GM12878 (cell line): ENCODE results near the gene FRAS1. TPM values are rescaled to one million over a fixed set of nuclear protein-coding genes. Genes with fewer than 3 reads are reported as not detected.

ENCODE experiments used
- ATAC-seq: fragments of 200-7000 bp; cut with Tn5 transposase; 3 replicates; pipeline ENCODE4 v1.9.1; 2020; ENCODE audit warnings: mild to moderate bottlenecking, moderate library complexity
- BruUV-seq: library from RNA; stranded (reverse); fragments of 400-500 nt; replicated peaks from 2 replicates; lab custom pipeline; 2021; lab: Mats Ljungman, UMichigan
- CTCF ChIA-PET: fragments of 300-600 bp; sonication (Branson Sonifier 250); formaldehyde crosslinking; extraction: SDS; loops from one replicate; lab custom pipeline; 2021; ENCODE audit warnings: inconsistent platforms; lab: Yijun Ruan, JAX
- POLR2A ChIA-PET: fragments of 350-600 bp; formaldehyde crosslinking; extraction: SDS; loops from one replicate; lab custom pipeline; 2021; ENCODE audit warnings: inconsistent platforms; lab: Charles Lee
- RAD21 ChIA-PET: fragments of 300-600 bp; sonication (Branson Sonifier 250); formaldehyde crosslinking; loops from one replicate; lab custom pipeline; 2023; ENCODE audit warnings: antibody characterized with exemption; ENCODE audit not compliant: unreplicated experiment; lab: Charles Lee
- SMC1A ChIA-PET: fragments of 300-600 bp; sonication (Branson Sonifier 250); formaldehyde crosslinking; loops from one replicate; lab custom pipeline; 2023; ENCODE audit not compliant: unreplicated experiment, uncharacterized antibody; lab: Charles Lee
- DNase-seq: peaks from one replicate; pipeline ENCODE4 v3.0.0-alpha.2; 2011; ENCODE audit warnings: low read depth, low spot score
- FAIRE-seq: peaks from 3 replicates; lab custom pipeline; 2011; peaks lifted over from hg19 to GRCh38; lab: Jason Lieb, UNC
- H2AFZ ChIP-seq: 2 replicates; pipeline ENCODE4 v1.6.0; 2011; ENCODE audit warnings: low read depth, low read length, control low read depth; ENCODE audit not compliant: control insufficient read depth
- H3K27ac ChIP-seq: 2 replicates; pipeline ENCODE4 v1.5.1; 2011; ENCODE audit warnings: control low read depth; ENCODE audit not compliant: control insufficient read depth, insufficient read depth
- H3K27me3 ChIP-seq, 2 experiments: replicated peaks in 1 of 2; 2 replicates each; pipeline versions ENCODE4 v1.6.0 to v1.6.1; 2011; ENCODE audit warnings: low read length in 1 of 2; ENCODE audit not compliant: control insufficient read depth in 2 of 2, insufficient read depth in 2 of 2
- H3K36me3 ChIP-seq, 2 experiments: 2 replicates each; pipeline ENCODE4 v1.5.1; 2011; ENCODE audit warnings: low read length in 1 of 2; ENCODE audit not compliant: control insufficient read depth in 2 of 2, insufficient read depth in 2 of 2
- H3K4me1 ChIP-seq: 2 replicates; pipeline ENCODE4 v1.6.1; 2011; ENCODE audit warnings: mild to moderate bottlenecking, low read length, moderate library complexity, mixed read lengths; ENCODE audit not compliant: control insufficient read depth, insufficient read depth
- H3K4me2 ChIP-seq: 2 replicates; pipeline ENCODE4 v1.6.0; 2011; ENCODE audit warnings: control low read depth; ENCODE audit not compliant: control insufficient read depth, insufficient read depth
- H3K4me3 ChIP-seq: fragments of 200-600 bp; sonication (generic); 2 replicates; pipeline ENCODE4 v1.5.1; 2016
- H3K79me2 ChIP-seq: 2 replicates; pipeline ENCODE4 v1.6.0; 2011; ENCODE audit warnings: low read length; ENCODE audit not compliant: control insufficient read depth, insufficient read depth
- H3K9ac ChIP-seq: 2 replicates; pipeline ENCODE4 v1.8.0; 2011; ENCODE audit warnings: low read length, control low read depth, mixed read lengths; ENCODE audit not compliant: control insufficient read depth, insufficient read depth
- H3K9me3 ChIP-seq: replicated peaks from 3 replicates; pipeline ENCODE4 v1.5.1; 2011; ENCODE audit warnings: mild to moderate bottlenecking, low read length; ENCODE audit not compliant: control insufficient read depth, insufficient read depth
- H4K20me1 ChIP-seq: 2 replicates; pipeline ENCODE4 v1.6.0; 2011; ENCODE audit not compliant: control insufficient read depth, insufficient read depth
- BHLHE40 ChIP-seq, 2 experiments: fragments of 450-650 bp in 1 of 2; IDR thresholded peaks; 2 replicates each; pipeline ENCODE4 v1.6.1; 2011 to 2017; ENCODE audit warnings: low read depth in 2 of 2, borderline replicate concordance in 1 of 2, improper control_type of control experiment in 1 of 2, low read length in 1 of 2, mild to moderate bottlenecking in 1 of 2
- CEBPZ ChIP-seq: fragments of 150-350 bp; IDR thresholded peaks from 2 replicates; pipeline ENCODE4 v1.6.1; 2016; ENCODE audit warnings: low read depth, low read length
- CHD4 ChIP-seq: fragments of 200-600 bp; sonication (generic); IDR thresholded peaks from 2 replicates; pipeline ENCODE4 v1.6.1; 2016; ENCODE audit warnings: mild to moderate bottlenecking
- FOXK2 ChIP-seq: fragments of 450-650 bp; IDR thresholded peaks from 2 replicates; pipeline ENCODE4 v1.6.1; 2017; ENCODE audit warnings: mild to moderate bottlenecking, moderate library complexity
- IKZF1 ChIP-seq: fragments of 450-650 bp; conservative IDR thresholded peaks from 2 replicates; pipeline ENCODE4 v1.6.1; 2017; ENCODE audit warnings: antibody characterized with exemption, mild to moderate bottlenecking
- IKZF2 ChIP-seq, 2 experiments: fragments of 450-650 bp; IDR thresholded peaks; 2 replicates each; pipeline ENCODE4 v1.6.1; 2017; ENCODE audit warnings: mild to moderate bottlenecking in 2 of 2, moderate library complexity in 2 of 2
- MTA2 ChIP-seq: fragments of 450-650 bp; IDR thresholded peaks from 2 replicates; pipeline ENCODE4 v1.6.1; 2016; ENCODE audit warnings: low read depth, mild to moderate bottlenecking, moderate library complexity
- NRF1 ChIP-seq: conservative IDR thresholded peaks from 2 replicates; pipeline ENCODE4 v1.6.1; 2011; ENCODE audit warnings: mild to moderate bottlenecking, low read depth, low read length, improper control_type of control experiment
- RAD51 ChIP-seq: fragments of 450-650 bp; IDR thresholded peaks from 2 replicates; pipeline ENCODE4 v1.6.1; 2016; ENCODE audit warnings: moderate library complexity, mild to moderate bottlenecking, inconsistent platforms
- SMAD1 ChIP-seq: fragments of 450-650 bp; IDR thresholded peaks from 2 replicates; pipeline ENCODE4 v1.6.1; 2018; ENCODE audit warnings: mild to moderate bottlenecking, low read depth; ENCODE audit not compliant: partially characterized antibody
- ZNF384 ChIP-seq: IDR thresholded peaks from 2 replicates; pipeline ENCODE4 v1.6.1; 2012; ENCODE audit warnings: low read depth, mild to moderate bottlenecking, low read length, improper control_type of control experiment, borderline replicate concordance
- in situ Hi-C: fragments of 300-500 bp; cut with MboI; formaldehyde crosslinking; loops from 9 replicates; pipeline ENCODE4 v1.14.3; 2018; ENCODE audit warnings: mixed read lengths
- intact Hi-C: fragments of 100-400 bp; cut with micrococcal nuclease; formaldehyde crosslinking; loops from one replicate; pipeline ENCODE4 v1.14.2; 2022; ENCODE audit not compliant: unreplicated experiment
- polyA plus RNA-seq, 11 experiments: library from polyadenylated mRNA; depleted of rRNA in 4 of 11; unstranded in 6 of 11; stranded (reverse) in 5 of 11; fragments of >200 nt; fragmentation: Nextera tagmentation in 4 of 11; fragmentation: Illumina TruSeq in 1 of 11; extraction: Ambion mirVana in 4 of 11; extraction: Trizol in 1 of 11; gene quantifications; 1 replicate in 1 of 11; 2 replicates in 10 of 11; pipeline versions ENCODE4 v1.2.1 to v1.2.3, GENCODE V29; 2011 to 2016; ENCODE audit warnings: inconsistent platforms in 2 of 11, missing spikeins in 2 of 11, low read depth in 1 of 11
- total RNA-seq, 4 experiments: library from RNA; depleted of rRNA in 3 of 4; stranded (reverse); fragments of >200 nt in 3 of 4; fragmentation: Illumina TruSeq in 1 of 4; extraction: Trizol in 1 of 4; gene quantifications; 2 replicates each; pipeline versions ENCODE4 v1.2.1 to v1.2.3, GENCODE V29; 2013 to 2021
- TF ChIP-seq, protein P1 (sequence below): IDR thresholded peaks from 2 replicates; pipeline ENCODE4 v1.6.1; 2011; ENCODE audit warnings: borderline replicate concordance, low read depth, mild to moderate bottlenecking, moderate library complexity, mixed read lengths, low read length; ENCODE audit not compliant: insufficient read depth; ENCODE audit errors: extremely low read length

Gene FRAS1
- total and polyA plus RNA-seq, 10 of the 15 experiments (the other 5 are each of a cell fraction or from before 2014, with no cell fraction given) = 0.08 to 11.7 (median 0.20) TPM

GRCh38 chr4:78165758-78166157, 108.6 kb downstream of the FRAS1 start (continued):
- no peak for TF ChIP-seq SMAD1

- ChIA-PET CTCF (interaction anchor here (0.6 to 1.8 kb wide), 6 partner anchors 10 to 786 kb away, joined by 3 to 6 read pairs (median 4); no protein-coding TSS in a partner anchor), POLR2A (interaction anchor here (1.4 to 2.0 kb wide), 2 partner anchors 19 to 20 kb away, joined by 3 to 9 read pairs; no protein-coding TSS in a partner anchor), RAD21 (interaction anchor here (0.8 to 2.3 kb wide), 7 partner anchors 13 to 109 kb away, joined by 3 to 11 read pairs (median 4); partner anchors contain the start of gene FRAS1), SMC1A (interaction anchor here (0.9 to 6.3 kb wide), 5 partner anchors 11 to 107 kb away, joined by 3 to 76 read pairs (median 9); no protein-coding TSS in a partner anchor)
- Histone ChIP-seq H3K9me3 (no peaks in the 10 kb centered on the region), H3K27me3 (no peaks in the 10 kb centered on the region), H2AFZ (no peak overlapping the region), H3K4me3 (no peak overlapping the region), H3K36me3 (no peaks in the 10 kb centered on the region), H3K79me2 (no peaks in the 10 kb centered on the region), H3K4me1 (no peaks in the 10 kb centered on the region), H3K27ac (no peak overlapping the region), H3K9ac (no peak overlapping the region), H4K20me1 (no peaks in the 10 kb centered on the region), H3K4me2 (no peak overlapping the region)
- ATAC-seq (peak; percentile 79), FAIRE-seq (no peak), DNase-seq (no peak)
- in situ Hi-C loops (no loop called here), intact Hi-C loops (no loop called here)
- no TSS peak for BruUV-seq
- no peak for TF ChIP-seq NRF1
- TF ChIP-seq RAD51 = peak; percentile 28; the same call in 1 of the 2 replicates
- TF ChIP-seq SMAD1 = no peak
- TF ChIP-seq ZNF384 = peak; percentile 28; the same call in 1 of the 2 replicates
- peak in 1 of 2 experiments; percentile 34; a peak in 2 of 4 replicates for TF ChIP-seq IKZF2 (IDR thresholded peaks at IDR 0.05)
- no peak for TF ChIP-seq CHD4
- TF ChIP-seq FOXK2 = no peak
- TF ChIP-seq, protein P1, sequence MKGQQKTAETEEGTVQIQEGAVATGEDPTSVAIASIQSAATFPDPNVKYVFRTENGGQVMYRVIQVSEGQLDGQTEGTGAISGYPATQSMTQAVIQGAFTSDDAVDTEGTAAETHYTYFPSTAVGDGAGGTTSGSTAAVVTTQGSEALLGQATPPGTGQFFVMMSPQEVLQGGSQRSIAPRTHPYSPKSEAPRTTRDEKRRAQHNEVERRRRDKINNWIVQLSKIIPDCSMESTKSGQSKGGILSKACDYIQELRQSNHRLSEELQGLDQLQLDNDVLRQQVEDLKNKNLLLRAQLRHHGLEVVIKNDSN = no peak
- TF ChIP-seq MTA2 = 0 out of 2 replicates have a peak, but pooled peaks have one; percentile 29
- TF ChIP-seq BHLHE40 (IDR thresholded peaks at IDR 0.05; ENCODE audit: borderline replicate concordance in 1 of 2, low read depth in 2 of 2, low read length in 1 of 2) = peak in 1 of 2 experiments; percentile 4; a peak in 1 of 4 replicates
- TF ChIP-seq IKZF1 = peak; percentile 52; the same call in 1 of the 2 replicates
- no peak for TF ChIP-seq CEBPZ
These were observed 109.5 kb downstream of the FRAS1 start for GRCh38 chr4:78166622-78167021.
